GM23338 (cell line): ENCODE results near the gene TNFAIP3.
"Not testable (repeated sequence)": the region's sequence is repeated elsewhere in the genome, so short reads cannot be mapped to it uniquely, and the experiment has no call there.

Source experiments
- CREB1 ChIP-seq: fragments of 250-450 bp; sonication (Bioruptor Pico); IDR thresholded peaks from 2 replicates; pipeline ENCODE4 v1.5.0; 2020; ENCODE audit warnings: low read depth, mild to moderate bottlenecking, moderate library complexity
- CTCF ChIP-seq, 2 experiments: fragments of 200-600 bp in 1 of 2; sonication (generic) in 1 of 2; conservative IDR thresholded peaks; 2 replicates each; pipeline versions ENCODE4 v1.5.1 to v1.6.1; 2016 to 2017; ENCODE audit warnings: antibody characterized with exemption in 2 of 2, low read depth in 2 of 2, mild to moderate bottlenecking in 2 of 2, moderate library complexity in 1 of 2
- ETS1 ChIP-seq: IDR thresholded peaks from 2 replicates; pipeline ENCODE4 v1.6.1; 2016; ENCODE audit warnings: antibody characterized with exemption
- EZH2 ChIP-seq: fragments of 200-600 bp; sonication (generic); IDR thresholded peaks from one replicate; pipeline ENCODE4 v1.8.0; 2017; ENCODE audit warnings: antibody characterized with exemption, mild to moderate bottlenecking, low read depth; ENCODE audit not compliant: unreplicated experiment
- EZH2phosphoT487 ChIP-seq: fragments of 200-600 bp; sonication (generic); IDR thresholded peaks from one replicate; pipeline ENCODE4 v1.8.1; 2018; ENCODE audit warnings: antibody characterized with exemption; ENCODE audit not compliant: unreplicated experiment
- JUNB ChIP-seq: IDR thresholded peaks from one replicate; pipeline ENCODE4 v1.6.1; 2016; ENCODE audit warnings: antibody characterized with exemption; ENCODE audit not compliant: unreplicated experiment
- NANOG ChIP-seq: IDR thresholded peaks from 2 replicates; pipeline ENCODE4 v1.6.1; 2016; ENCODE audit warnings: antibody characterized with exemption, borderline replicate concordance
- POLR2AphosphoS5 ChIP-seq: IDR thresholded peaks from 2 replicates; pipeline ENCODE4 v1.6.1; 2016; ENCODE audit warnings: antibody characterized with exemption, low read depth
- REST ChIP-seq: IDR thresholded peaks from one replicate; pipeline ENCODE4 v1.6.1; 2018; ENCODE audit warnings: antibody characterized with exemption; ENCODE audit not compliant: unreplicated experiment
- STAT1 ChIP-seq: IDR thresholded peaks from one replicate; pipeline ENCODE4 v1.6.1; 2016; ENCODE audit warnings: antibody characterized with exemption; ENCODE audit not compliant: unreplicated experiment
- ZNF331 ChIP-seq: fragments of 250-450 bp; sonication (Bioruptor Pico); IDR thresholded peaks from 2 replicates; pipeline ENCODE4 v1.5.0; 2020; ENCODE audit warnings: low read depth, mild to moderate bottlenecking, moderate library complexity
- ZNF462 ChIP-seq: fragments of 250-450 bp; sonication (Bioruptor Pico); IDR thresholded peaks from 2 replicates; pipeline ENCODE4 v1.5.0; 2020; ENCODE audit warnings: mild to moderate bottlenecking, moderate library complexity

GRCh38 chr6:137886226-137886625 lies 19.2 kb downstream of the TNFAIP3 start:
- not testable (repeated sequence) for TF ChIP-seq CTCF (conservative IDR thresholded peaks at IDR 0.05; ENCODE audit: low read depth in 2 of 2); EZH2phosphoT487; EZH2; POLR2AphosphoS5; JUNB; REST; ZNF331 (CRISPR knock-in tag); ETS1; CREB1 (CRISPR knock-in tag); NANOG; ZNF462; STAT1
